Ascending aorta (tissue), 2 donors: Measurements from ENCODE around the gene MYMK. TPM values are rescaled to one million over a fixed set of nuclear protein-coding genes. Genes with fewer than 3 reads are reported as not detected.

Experiments
- DNase-seq, 2 donors: peaks; one replicate each; pipeline ENCODE4 v3.0.0-alpha.2; 2019; ENCODE audit warnings: low spot score in 2 of 2
- H3K27ac ChIP-seq, 2 donors: fragments of 200-600 bp; sonication (generic); one replicate each; pipeline ENCODE4 v1.5.1; 2016 to 2017; ENCODE audit warnings: mild to moderate bottlenecking in 1 of 2
- H3K27me3 ChIP-seq: fragments of 200-600 bp; sonication (generic); one replicate; pipeline ENCODE4 v1.5.1; 2017
- H3K36me3 ChIP-seq, 2 donors: fragments of 200-600 bp; sonication (generic); one replicate each; pipeline ENCODE4 v1.5.1; 2016
- H3K4me1 ChIP-seq, 2 donors: fragments of 200-600 bp; sonication (generic); one replicate each; pipeline ENCODE4 v1.5.1; 2016 to 2017; ENCODE audit warnings: mild to moderate bottlenecking in 1 of 2
- H3K4me3 ChIP-seq, 2 donors: fragments of 200-600 bp; sonication (generic); one replicate each; pipeline ENCODE4 v1.5.1; 2016 to 2017; ENCODE audit warnings: mild to moderate bottlenecking in 1 of 2
- H3K9me3 ChIP-seq, 2 donors: fragments of 200-600 bp; sonication (generic); one replicate each; pipeline ENCODE4 v1.5.1; 2016
- intact Hi-C: fragments of 100-400 bp; cut with DNase I; formaldehyde crosslinking; loops from one replicate; pipeline ENCODE4 v1.15.1; 2023
- total RNA-seq: library from RNA; depleted of rRNA; stranded (reverse); fragments of >200 nt; gene quantifications from one replicate; pipeline ENCODE4 v1.1.0, GENCODE V29; 2016
- TF ChIP-seq, protein P1 (sequence below), 3 experiments: fragments of 200-600 bp in 2 of 3; fragments of 450-650 bp in 1 of 3; sonication (generic) in 2 of 3; IDR thresholded peaks; one replicate each; pipeline ENCODE4 v1.5.1; 2016 to 2019; ENCODE audit warnings: antibody characterized with exemption in 3 of 3, mild to moderate bottlenecking in 1 of 3, moderate library complexity in 1 of 3

Gene MYMK
- total RNA-seq, 1 donor from 2014 or later, result not detected

DNA sequence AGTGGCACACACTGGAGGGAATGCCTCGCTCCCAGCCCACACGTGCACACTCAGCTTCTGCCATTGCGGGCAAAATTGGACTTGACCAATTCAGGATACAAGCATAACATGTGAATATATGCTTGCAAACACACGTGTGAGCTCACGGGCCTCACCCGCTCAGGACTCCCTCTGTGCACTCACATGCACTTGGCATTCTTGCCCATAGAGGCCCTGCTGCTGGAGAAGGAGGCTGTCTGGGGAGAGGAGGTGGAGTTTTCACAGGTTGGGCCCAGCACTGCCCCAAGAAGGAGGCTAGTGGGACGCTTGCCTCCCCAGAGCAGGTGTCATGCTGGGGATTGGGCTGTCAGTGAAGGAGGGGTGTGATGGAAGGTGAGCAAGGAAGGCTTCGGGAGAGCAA is 1.7 kb downstream of the MYMK start:
- TF ChIP-seq, protein P1, sequence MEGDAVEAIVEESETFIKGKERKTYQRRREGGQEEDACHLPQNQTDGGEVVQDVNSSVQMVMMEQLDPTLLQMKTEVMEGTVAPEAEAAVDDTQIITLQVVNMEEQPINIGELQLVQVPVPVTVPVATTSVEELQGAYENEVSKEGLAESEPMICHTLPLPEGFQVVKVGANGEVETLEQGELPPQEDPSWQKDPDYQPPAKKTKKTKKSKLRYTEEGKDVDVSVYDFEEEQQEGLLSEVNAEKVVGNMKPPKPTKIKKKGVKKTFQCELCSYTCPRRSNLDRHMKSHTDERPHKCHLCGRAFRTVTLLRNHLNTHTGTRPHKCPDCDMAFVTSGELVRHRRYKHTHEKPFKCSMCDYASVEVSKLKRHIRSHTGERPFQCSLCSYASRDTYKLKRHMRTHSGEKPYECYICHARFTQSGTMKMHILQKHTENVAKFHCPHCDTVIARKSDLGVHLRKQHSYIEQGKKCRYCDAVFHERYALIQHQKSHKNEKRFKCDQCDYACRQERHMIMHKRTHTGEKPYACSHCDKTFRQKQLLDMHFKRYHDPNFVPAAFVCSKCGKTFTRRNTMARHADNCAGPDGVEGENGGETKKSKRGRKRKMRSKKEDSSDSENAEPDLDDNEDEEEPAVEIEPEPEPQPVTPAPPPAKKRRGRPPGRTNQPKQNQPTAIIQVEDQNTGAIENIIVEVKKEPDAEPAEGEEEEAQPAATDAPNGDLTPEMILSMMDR (IDR thresholded peaks at IDR 0.05), result no peak
- Histone ChIP-seq H3K4me3 (no peak overlapping the region), H3K9me3 (no peaks in the 10 kb centered on the region), H3K27me3 (no peaks in the 10 kb centered on the region), H3K36me3 (no peaks in the 10 kb centered on the region), H3K27ac (no peak overlapping the region), H3K4me1 (peaks cover 4 to 13% of the 10 kb centered on the region in 2 donors)
- intact Hi-C loops, result no loop called here
- DNase-seq, result no peak

DNA sequence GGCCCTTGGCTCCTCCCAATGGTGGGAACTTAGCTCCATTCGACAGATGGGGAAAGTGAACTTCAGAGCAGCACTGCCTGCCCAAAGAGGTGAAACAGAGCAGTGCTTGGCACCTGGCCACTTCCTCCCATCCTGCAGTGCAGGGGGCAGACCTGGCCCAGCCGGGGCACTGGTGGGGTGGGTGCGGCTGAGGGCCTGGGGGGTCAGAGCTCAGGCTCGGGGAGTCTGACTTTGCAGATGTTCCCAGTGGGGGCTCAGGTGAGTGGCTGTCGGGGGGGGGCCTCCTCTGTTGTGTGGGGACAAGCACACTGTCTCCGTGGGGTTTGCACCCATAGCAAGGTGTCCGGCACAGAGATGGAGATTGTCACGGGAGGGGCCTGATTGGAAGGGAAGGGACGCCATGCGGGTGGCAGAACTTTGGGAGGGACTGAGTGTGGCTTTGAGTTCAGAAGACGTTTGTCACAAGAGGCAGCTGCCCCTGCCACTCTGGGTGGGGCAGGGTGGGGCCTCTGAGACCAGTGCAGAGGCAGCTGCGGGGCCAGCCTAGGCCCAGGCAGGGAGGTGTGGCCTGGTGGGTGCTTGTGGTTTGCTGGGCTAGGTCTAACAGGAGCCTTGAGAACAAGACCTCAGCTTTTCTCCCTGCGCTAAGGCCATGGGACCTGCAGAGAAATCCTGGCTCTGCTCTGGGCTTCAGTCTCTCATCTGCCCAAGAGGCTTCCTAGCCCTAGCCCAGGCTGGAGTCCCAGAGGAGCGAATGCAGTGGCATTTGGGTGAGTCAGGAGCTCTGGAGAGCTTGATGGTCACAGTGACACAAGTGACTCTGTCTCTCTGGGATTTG is 2.5 kb downstream of the MYMK start:
- TF ChIP-seq, protein P1 (IDR thresholded peaks at IDR 0.05), result no peak
- Histone ChIP-seq H3K4me3 (no peak overlapping the region), H3K27me3 (no peaks in the 10 kb centered on the region), H3K27ac (no peak overlapping the region), H3K4me1 (peaks cover 3 to 5% of the 10 kb centered on the region in 2 donors), H3K36me3 (no peaks in the 10 kb centered on the region), H3K9me3 (no peaks in the 10 kb centered on the region)
- intact Hi-C loops, result no loop called here
- no peak for DNase-seq

DNA sequence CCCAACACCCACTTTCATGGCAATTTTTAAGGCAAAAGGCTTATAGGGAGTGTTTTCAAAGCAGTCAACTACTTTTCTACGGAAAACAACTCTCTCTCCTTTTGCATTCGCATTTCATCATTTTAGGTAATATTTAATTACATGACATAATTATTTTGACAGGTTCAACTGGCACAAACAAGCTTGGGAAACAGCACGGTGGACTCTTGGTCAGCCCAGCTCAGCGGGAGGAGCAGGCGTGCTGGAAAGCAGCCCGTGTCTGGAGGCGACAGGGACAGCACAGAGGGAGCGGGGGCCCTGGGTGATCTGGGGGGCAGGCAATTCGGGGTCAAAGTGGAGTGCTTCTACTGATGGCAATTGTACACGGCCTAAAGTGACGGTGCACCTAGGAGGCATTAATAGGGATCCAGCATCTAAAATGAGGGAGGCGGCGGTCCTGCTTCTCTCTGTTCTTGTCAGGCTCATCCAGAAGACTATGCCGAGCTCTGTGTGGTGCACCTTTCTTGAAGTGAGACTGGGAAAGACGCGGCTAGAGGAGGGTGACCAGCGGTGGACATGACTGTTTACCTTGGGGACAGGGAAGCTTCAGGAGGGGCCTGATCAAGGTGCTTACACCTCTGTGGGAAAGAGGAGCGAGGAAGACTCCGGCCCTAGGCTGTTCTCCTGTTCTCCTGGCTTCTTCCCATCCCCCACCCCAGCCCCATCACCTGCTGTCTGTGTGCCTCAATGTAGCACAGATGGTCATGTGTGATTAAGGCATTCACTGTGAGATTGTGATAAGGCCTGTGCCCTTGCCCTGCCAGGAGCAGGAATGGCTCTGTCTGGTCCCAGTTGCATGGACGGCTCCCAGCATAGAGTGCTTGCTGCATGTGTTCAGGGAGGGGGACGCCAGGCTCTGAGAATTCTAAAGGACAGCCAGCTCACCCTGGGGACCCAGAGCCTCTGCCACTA is 3.4 kb downstream of the MYMK start:
- intact Hi-C loops, result no loop called here
- H3K27ac ChIP-seq, result no peak overlapping the region
- no peak for DNase-seq
- H3K27me3 ChIP-seq, result no peaks in the 10 kb centered on the region
- no peaks in the 10 kb centered on the region for H3K36me3 ChIP-seq
- H3K9me3 ChIP-seq, result no peaks in the 10 kb centered on the region
- H3K4me1 ChIP-seq, result no peaks in the 10 kb centered on the region
- H3K4me3 ChIP-seq, result no peak overlapping the region
- TF ChIP-seq, protein P1 (IDR thresholded peaks at IDR 0.05), result no peak

DNA sequence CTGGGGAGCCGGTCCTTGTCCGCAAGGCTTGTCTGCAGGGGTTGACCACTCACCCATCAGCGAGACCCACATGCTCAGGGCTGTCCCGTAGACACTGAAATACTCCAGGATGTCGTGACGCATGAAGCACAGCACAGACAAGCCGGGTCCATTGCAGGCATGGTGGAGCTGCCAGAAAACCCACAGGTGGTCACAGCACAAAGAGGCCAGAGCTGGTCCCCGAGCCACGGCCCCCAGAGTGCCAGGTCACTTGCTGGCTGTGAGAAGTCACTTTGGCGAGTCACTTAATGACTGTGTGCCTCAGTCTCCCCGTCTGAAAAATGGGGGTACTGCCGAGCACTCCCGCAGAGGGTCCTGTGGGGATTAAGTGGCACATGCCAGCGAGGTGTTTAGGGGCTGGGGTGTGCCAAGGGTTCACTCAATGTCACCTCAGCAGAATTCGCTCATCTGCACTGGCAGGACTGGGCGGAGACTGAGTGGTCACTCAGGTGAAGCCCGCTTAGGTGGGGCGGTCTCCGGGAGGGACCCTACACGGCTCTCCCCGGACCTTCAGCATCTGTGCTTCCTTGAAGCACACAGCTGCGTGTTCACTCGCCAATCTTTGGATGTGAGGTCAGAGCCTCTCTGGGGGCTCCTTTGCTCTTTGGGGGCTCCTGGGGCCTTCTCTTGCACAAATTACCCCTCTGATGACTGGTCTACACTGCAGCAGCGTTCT is 4.5 kb downstream of the MYMK start:
- H3K9me3 ChIP-seq, result no peaks in the 10 kb centered on the region
- TF ChIP-seq, protein P1 (IDR thresholded peaks at IDR 0.05), result no peak
- no peaks in the 10 kb centered on the region for H3K4me1 ChIP-seq
- no peak overlapping the region for H3K27ac ChIP-seq
- no peak overlapping the region for H3K4me3 ChIP-seq
- H3K36me3 ChIP-seq, result no peaks in the 10 kb centered on the region
- DNase-seq, result no peak
- intact Hi-C loops, result no loop called here
- no peaks in the 10 kb centered on the region for H3K27me3 ChIP-seq

DNA sequence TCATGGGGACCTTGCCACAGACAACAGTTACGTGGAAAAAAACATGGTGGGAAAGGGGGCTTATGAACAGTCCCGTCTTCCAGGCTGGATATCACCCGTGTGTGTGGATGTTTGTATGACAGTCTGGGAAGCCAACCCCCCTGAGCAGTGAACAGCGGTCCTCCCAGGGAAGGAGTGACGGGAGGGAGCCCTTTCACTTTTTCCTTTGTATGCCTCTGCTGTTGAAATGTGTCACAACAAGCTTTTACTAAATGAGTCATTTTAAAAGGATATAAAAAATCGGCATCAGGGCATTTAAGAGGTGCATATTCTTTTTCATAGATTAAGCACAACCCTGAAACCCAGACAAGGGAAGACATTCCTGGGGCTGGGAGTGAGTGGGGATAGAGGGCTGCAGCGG is 5.1 kb downstream of the MYMK start:
- H3K27ac ChIP-seq, result no peak overlapping the region
- H3K4me3 ChIP-seq, result no peak overlapping the region
- intact Hi-C loops, result no loop called here

More for the DNA sequence above, 5.1 kb downstream of the MYMK start:
- TF ChIP-seq, protein P1 (IDR thresholded peaks at IDR 0.05), result no peak
- Histone ChIP-seq H3K36me3 (no peaks in the 10 kb centered on the region), H3K4me1 (peaks cover under 1 to 3% of the 10 kb centered on the region in 2 donors), H3K9me3 (no peaks in the 10 kb centered on the region), H3K27me3 (no peaks in the 10 kb centered on the region)
- DNase-seq, result no peak
